ENCODE data around the gene ZNF548.

DNA sequence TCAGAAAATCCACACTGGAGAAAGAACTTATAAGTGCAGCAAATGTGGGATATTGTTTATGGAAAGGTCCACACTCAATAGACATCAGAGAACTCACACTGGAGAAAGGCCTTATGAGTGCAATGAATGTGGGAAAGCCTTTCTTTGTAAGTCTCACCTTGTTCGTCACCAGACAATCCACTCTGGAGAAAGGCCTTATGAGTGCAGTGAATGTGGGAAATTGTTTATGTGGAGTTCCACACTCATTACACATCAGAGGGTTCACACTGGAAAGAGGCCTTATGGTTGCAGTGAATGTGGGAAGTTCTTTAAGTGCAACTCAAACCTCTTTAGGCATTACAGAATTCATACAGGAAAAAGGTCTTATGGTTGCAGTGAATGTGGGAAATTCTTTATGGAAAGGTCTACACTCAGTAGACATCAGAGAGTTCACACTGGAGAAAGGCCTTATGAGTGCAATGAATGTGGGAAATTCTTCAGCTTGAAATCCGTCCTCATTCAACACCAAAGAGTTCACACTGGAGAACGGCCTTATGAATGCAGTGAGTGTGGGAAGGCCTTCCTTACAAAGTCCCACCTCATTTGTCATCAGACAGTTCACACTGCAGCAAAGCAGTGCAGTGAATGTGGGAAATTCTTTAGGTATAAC lies 12.0 kb upstream of the ZNF548 start:
- TF ChIP-seq, protein P1, sequence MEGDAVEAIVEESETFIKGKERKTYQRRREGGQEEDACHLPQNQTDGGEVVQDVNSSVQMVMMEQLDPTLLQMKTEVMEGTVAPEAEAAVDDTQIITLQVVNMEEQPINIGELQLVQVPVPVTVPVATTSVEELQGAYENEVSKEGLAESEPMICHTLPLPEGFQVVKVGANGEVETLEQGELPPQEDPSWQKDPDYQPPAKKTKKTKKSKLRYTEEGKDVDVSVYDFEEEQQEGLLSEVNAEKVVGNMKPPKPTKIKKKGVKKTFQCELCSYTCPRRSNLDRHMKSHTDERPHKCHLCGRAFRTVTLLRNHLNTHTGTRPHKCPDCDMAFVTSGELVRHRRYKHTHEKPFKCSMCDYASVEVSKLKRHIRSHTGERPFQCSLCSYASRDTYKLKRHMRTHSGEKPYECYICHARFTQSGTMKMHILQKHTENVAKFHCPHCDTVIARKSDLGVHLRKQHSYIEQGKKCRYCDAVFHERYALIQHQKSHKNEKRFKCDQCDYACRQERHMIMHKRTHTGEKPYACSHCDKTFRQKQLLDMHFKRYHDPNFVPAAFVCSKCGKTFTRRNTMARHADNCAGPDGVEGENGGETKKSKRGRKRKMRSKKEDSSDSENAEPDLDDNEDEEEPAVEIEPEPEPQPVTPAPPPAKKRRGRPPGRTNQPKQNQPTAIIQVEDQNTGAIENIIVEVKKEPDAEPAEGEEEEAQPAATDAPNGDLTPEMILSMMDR (IDR thresholded peaks at IDR 0.05), result no peak
- TF ChIP-seq POLR2A (IDR thresholded peaks at IDR 0.05), result no peak

Data from heart left ventricle (tissue), 13 donors.